Stimulated activated CD8-positive, alpha-beta memory T cell treated with anti-CD3 and anti-CD28 coated beads, Interleukin-4, amount 100 ng/mL, for 1 hour (primary cell): ENCODE results near the gene PCDHB9.
"Not testable (repeated sequence)": the region's sequence is repeated elsewhere in the genome, so short reads cannot be mapped to it uniquely, and the experiment has no call there.

ENCODE experiments used
- DNase-seq, 2 donors: peaks; one replicate each; pipeline ENCODE4 v3.0.0-alpha.2; 2020; ENCODE audit warnings: low read depth in 2 of 2, low spot score in 1 of 2

The PCDHB9 gene

GRCh38 chr5:141184117-141184855, 2.7 kb upstream of the PCDHB9 start:
- not testable (repeated sequence) for DNase-seq

DNA sequence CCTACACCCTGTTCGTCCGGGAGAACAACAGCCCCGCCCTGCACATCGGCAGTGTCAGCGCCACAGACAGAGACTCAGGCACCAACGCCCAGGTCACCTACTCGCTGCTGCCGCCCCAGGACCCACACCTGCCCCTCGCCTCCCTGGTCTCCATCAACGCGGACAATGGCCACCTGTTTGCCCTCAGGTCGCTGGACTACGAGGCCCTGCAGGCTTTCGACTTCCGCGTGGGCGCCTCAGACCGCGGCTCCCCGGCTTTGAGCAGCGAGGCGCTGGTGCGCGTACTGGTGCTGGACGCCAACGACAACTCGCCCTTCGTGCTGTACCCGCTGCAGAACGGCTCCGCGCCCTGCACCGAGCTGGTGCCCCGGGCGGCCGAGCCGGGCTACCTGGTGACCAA, 1.7 kb downstream of the PCDHB9 start:
- not testable (repeated sequence) for DNase-seq

DNA sequence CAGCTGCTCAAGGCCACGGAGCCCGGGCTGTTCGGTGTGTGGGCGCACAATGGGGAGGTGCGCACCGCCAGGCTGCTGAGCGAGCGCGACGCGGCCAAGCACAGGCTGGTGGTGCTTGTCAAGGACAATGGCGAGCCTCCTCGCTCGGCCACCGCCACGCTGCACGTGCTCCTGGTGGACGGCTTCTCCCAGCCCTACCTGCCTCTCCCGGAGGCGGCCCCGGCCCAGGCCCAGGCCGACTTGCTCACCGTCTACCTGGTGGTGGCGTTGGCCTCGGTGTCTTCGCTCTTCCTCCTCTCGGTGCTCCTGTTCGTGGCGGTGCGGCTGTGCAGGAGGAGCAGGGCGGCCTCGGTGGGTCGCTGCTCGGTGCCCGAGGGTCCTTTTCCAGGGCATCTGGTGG, 2.2 kb downstream of the PCDHB9 start:
- not testable (repeated sequence) for DNase-seq

- DNase-seq = no peak
Measured at GRCh38 chr5:141192110-141192725, 5.3 kb downstream of the PCDHB9 start, which contains the start of gene PCDHB10. PCDHB10 (plus strand) TSS chr5:141192353; CDS start chr5:141192553, 200 bp downstream.

- not testable (repeated sequence) for DNase-seq
Measured at GRCh38 chr5:141194332-141194731, 7.4 kb downstream of the PCDHB9 start.

GRCh38 chr5:141196363-141196762, 9.4 kb downstream of the PCDHB9 start:
- DNase-seq = no peak

- DNase-seq = no peak
Measured at GRCh38 chr5:141199359-141200235, 12.6 kb downstream of the PCDHB9 start, which contains the start of gene PCDHB11. PCDHB11 (plus strand) TSS chr5:141199627; CDS start chr5:141199775, 148 bp downstream.

GRCh38 chr5:141201126-141201525, 14.2 kb downstream of the PCDHB9 start:
- not testable (repeated sequence) for DNase-seq

DNA sequence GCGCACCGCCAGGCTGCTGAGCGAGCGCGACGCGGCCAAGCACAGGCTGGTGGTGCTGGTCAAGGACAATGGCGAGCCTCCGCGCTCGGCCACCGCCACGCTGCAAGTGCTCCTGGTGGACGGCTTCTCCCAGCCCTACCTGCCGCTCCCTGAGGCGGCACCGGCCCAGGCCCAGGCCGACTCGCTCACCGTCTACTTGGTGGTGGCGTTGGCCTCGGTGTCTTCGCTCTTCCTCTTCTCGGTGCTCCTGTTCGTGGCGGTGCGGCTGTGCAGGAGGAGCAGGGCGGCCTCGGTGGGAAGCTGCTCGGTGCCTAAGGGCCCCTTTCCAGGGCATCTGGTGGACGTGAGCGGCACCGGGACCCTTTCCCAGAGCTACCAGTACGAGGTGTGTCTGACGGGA, 14.7 kb downstream of the PCDHB9 start:
- DNase-seq = not testable (repeated sequence)

DNA sequence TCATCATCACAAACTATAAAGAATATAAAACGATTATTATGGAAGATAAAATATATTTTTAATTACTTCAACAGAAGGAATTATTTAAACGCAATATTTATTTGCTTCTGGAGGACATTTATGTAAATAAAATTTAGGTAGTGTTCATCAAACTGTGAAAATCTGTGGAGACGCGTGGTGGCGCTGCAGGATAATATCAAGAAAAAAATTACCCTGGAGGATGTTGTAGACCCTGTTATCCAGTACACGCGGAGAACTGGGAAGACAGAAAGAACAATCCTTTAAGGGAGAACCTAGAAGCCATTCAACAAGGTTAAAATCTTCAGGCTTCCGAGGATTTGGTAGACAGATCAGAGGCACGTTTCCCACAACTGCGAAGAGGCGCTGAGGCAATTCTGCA, 21.5 kb downstream of the PCDHB9 start, which contains the start of gene PCDHB12:
Gene PCDHB12 (plus strand): TSS at position 242 of the 400 bp plus-strand sequence. CDS start 189 bp downstream, outside the sequence.
- no peak for DNase-seq

DNA sequence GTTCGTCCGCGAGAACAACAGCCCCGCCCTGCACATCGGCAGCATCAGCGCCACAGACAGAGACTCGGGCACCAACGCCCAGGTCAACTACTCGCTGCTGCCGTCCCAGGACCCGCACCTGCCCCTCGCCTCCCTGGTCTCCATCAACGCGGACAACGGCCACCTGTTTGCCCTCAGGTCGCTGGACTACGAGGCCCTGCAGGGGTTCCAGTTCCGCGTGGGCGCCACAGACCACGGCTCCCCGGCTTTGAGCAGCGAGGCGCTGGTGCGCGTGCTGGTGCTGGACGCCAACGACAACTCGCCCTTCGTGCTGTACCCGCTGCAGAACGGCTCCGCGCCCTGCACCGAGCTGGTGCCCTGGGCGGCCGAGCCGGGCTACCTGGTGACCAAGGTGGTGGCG, 23.3 kb downstream of the PCDHB9 start:
- DNase-seq = not testable (repeated sequence)

- not testable (repeated sequence) for DNase-seq
Measured at GRCh38 chr5:141210849-141211248, 23.9 kb downstream of the PCDHB9 start.

DNA sequence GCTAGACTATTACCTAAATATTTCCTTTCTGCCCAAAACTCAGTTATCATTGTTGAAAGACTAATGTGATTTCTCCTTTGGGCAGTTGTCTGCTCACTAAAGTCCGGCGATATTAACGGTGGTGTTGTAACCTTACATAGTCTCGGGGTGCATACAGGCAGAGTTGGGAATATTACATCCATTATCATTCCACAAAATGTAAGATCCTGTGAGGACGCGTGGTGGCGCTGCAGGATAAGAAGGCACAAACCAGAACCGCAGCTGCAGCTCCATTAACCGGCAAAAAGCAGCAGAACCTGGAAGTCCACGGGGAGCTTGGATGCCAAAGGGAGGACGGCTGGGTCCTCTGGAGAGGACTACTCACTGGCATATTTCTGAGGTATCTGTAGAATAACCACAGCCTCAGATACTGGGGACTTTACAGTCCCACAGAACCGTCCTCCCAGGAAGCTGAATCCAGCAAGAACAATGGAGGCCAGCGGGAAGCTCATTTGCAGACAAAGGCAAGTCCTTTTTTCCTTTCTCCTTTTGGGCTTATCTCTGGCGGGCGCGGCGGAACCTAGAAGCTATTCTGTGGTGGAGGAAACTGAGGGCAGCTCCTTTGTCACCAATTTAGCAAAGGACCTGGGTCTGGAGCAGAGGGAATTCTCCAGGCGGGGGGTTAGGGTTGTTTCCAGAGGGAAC, 26.8 kb downstream of the PCDHB9 start, which contains the start of gene PCDHB13:
Gene PCDHB13 (plus strand): TSS at position 264 of the 684 bp plus-strand sequence. CDS start 205 bp downstream, at position 469.
- not testable (repeated sequence) for DNase-seq

DNA sequence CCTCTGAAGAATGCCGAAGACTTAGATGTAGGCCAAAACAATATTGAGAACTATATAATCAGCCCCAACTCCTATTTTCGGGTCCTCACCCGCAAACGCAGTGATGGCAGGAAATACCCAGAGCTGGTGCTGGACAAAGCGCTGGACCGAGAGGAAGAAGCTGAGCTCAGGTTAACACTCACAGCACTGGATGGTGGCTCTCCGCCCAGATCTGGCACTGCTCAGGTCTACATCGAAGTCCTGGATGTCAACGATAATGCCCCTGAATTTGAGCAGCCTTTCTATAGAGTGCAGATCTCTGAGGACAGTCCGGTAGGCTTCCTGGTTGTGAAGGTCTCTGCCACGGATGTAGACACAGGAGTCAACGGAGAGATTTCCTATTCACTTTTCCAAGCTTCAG, 27.6 kb downstream of the PCDHB9 start:
- not testable (repeated sequence) for DNase-seq

DNA sequence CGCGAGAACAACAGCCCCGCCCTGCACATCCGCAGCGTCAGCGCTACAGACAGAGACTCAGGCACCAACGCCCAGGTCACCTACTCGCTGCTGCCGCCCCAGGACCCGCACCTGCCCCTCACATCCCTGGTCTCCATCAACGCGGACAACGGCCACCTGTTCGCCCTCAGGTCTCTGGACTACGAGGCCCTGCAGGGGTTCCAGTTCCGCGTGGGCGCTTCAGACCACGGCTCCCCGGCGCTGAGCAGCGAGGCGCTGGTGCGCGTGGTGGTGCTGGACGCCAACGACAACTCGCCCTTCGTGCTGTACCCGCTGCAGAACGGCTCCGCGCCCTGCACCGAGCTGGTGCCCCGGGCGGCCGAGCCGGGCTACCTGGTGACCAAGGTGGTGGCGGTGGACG, 28.5 kb downstream of the PCDHB9 start:
- DNase-seq = not testable (repeated sequence)

- not testable (repeated sequence) for DNase-seq
Measured at GRCh38 chr5:141216035-141216434, 29.1 kb downstream of the PCDHB9 start.

DNA sequence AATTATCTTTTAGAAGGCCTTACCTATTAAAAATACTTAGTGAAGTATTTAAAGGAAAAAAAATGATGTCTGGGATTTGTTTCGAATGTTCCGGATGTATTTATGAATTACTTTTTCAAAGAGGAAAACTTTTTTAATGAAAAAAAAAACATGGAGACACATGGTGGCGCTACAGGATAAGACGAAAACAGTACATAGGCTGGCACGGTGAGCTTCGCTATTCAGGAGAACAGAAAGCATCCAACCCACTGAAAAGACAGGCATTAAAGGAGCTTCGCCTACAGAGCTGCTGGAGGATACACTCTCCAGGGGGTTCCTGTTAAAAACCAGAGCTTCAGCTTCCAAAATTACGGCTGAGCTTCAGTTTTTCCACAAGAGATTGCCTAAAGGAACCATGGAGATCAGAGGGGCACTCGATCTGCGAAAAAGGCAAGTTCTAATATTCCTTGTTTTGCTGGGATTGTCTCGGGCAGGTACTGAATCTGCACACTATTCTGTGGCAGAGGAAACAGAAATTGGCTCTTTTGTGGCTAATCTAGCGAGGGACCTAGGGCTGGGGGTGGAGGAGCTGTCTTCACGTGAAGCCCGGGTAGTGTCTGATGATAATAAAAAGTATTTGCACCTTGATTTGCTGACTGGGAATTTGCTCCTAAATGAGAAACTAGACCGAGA, 36.3 kb downstream of the PCDHB9 start, which contains the start of gene PCDHB14:
Gene PCDHB14 (plus strand): TSS at position 232 of the 672 bp plus-strand sequence. CDS start 163 bp downstream, at position 395.
- DNase-seq = no peak

GRCh38 chr5:141224844-141225243, 37.9 kb downstream of the PCDHB9 start:
- not testable (repeated sequence) for DNase-seq

DNA sequence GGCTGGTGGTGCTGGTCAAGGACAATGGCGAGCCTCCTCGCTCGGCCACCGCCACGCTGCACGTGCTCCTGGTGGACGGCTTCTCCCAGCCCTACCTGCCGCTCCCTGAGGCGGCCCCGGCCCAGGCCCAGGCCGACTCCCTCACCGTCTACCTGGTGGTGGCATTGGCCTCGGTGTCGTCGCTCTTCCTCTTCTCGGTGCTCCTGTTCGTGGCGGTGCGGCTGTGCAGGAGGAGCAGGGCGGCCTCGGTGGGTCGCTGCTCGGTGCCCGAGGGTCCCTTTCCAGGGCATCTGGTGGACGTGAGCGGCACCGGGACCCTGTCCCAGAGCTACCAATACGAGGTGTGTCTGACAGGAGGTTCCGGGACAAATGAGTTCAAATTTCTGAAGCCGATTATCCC, 38.5 kb downstream of the PCDHB9 start:
- DNase-seq = not testable (repeated sequence)
